H1 (cell line): ENCODE results near the gene FREM2. TPM values are rescaled to one million over a fixed set of nuclear protein-coding genes. Genes with fewer than 3 reads are reported as not detected.

Experiments used
- GTF2F1 ChIP-seq: IDR thresholded peaks from 2 replicates; pipeline ENCODE4 v1.6.1; 2012; ENCODE audit warnings: low read depth, low read length, improper control_type of control experiment, borderline replicate concordance
- MAFK ChIP-seq: IDR thresholded peaks from 2 replicates; pipeline ENCODE4 v1.6.1; 2012; ENCODE audit warnings: low read depth, mild to moderate bottlenecking, improper control_type of control experiment, low read length
- polyA plus RNA-seq, 7 experiments: library from polyadenylated mRNA; depleted of rRNA in 3 of 7; stranded (reverse) in 5 of 7; unstranded in 2 of 7; fragments of >200 nt in 5 of 7; fragments of 200-250 nt in 2 of 7; gene quantifications; 1 replicate in 5 of 7; 2 replicates in 1 of 7; 4 replicates in 1 of 7; pipeline versions ENCODE4 v1.2.1 to v1.2.3, GENCODE V29; 2011 to 2013; ENCODE audit warnings: missing spikeins in 2 of 7, mixed read lengths in 2 of 7
- total RNA-seq: library from RNA; stranded (reverse); fragmentation: NEBNext Ultra II Directional; extraction: Animal tissue kit (Norgen Biotek cat#: 25700); gene quantifications from 2 replicates; pipeline ENCODE4 v1.2.1, GENCODE V29; 2021

FREM2 gene
- total and polyA plus RNA-seq, 2 of the 8 experiments (the other 6 are each of a cell fraction or from before 2014, with no cell fraction given) = 11.6 to 22.8 TPM

DNA sequence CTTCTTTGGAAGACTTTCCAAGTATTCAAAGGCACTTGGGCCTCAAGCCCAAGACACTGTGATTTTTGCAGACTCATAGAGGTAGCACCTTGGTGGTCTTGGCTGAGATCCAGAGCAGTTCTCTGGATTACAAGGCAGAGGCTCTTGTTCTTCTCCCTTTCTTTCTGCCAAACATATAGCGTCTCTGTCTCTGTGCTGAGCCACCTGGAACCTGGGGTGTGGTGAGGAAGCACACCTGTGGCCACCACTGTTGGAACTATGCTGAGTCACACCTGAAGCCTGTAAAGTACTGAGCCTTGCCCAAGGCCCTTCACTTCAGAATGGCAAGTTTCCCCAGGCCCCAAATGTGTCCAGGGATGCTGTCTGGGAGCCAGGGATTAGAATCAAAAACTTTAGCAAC is 127.5 kb downstream of the FREM2 start (continued):
- TF ChIP-seq GTF2F1 (no peak), MAFK (peak; percentile 52; the same call in 1 of the 2 replicates)
